ENCODE results near the gene FNDC7.

DNA sequence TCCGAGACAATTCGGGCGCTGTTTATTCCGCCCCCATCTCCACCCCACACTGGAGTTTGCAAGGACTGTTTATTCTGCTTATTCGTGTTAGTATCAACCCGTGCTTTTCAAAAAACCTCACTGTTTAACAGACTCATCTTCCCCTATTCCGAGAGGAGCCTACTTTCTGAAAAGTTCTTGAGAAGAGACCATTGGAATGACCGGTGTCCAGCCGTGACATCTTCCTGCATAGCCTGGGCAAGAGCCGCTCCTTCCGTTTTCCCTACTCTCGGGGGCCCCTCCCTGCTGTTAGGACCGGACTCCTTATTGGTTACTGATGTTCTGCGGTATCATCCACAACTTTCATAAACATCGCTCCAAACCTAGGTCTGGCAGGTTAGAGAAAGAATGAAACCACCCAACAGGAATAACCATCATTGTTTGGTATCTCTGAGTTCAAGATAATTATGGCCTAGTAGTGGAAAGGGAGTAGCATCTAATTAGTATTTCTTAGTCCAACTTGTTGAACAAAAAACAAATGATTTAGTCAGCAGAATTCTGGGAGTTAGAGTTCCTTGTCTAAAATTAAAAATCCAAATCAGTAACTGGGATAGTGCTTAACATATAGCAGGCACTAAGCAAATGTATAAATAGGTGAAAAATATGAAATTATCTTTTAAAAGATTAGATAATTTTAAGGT, 34.6 kb downstream of the FNDC7 start:
- no peak for TF ChIP-seq KDM5B (IDR thresholded peaks at IDR 0.05; ENCODE audit: insufficient replicate concordance, low read depth, low read length)
- TF ChIP-seq ZNF12 (CRISPR knock-in tag; IDR thresholded peaks at IDR 0.05) = no peak
- TF ChIP-seq ZNF224 (CRISPR knock-in tag; IDR thresholded peaks at IDR 0.05) = no peak
- TF ChIP-seq MXI1 (IDR thresholded peaks at IDR 0.05; ENCODE audit: low read depth, low read length) = no peak
- no peak for TF ChIP-seq TBL1XR1 (IDR thresholded peaks at IDR 0.05; ENCODE audit: low read length in 2 of 2)
- TF ChIP-seq, protein P1, sequence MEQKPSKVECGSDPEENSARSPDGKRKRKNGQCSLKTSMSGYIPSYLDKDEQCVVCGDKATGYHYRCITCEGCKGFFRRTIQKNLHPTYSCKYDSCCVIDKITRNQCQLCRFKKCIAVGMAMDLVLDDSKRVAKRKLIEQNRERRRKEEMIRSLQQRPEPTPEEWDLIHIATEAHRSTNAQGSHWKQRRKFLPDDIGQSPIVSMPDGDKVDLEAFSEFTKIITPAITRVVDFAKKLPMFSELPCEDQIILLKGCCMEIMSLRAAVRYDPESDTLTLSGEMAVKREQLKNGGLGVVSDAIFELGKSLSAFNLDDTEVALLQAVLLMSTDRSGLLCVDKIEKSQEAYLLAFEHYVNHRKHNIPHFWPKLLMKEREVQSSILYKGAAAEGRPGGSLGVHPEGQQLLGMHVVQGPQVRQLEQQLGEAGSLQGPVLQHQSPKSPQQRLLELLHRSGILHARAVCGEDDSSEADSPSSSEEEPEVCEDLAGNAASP (IDR thresholded peaks at IDR 0.05) = no peak
- no peak for TF ChIP-seq EP300 (IDR thresholded peaks at IDR 0.05; ENCODE audit: low read length)
- TF ChIP-seq, protein P2, sequence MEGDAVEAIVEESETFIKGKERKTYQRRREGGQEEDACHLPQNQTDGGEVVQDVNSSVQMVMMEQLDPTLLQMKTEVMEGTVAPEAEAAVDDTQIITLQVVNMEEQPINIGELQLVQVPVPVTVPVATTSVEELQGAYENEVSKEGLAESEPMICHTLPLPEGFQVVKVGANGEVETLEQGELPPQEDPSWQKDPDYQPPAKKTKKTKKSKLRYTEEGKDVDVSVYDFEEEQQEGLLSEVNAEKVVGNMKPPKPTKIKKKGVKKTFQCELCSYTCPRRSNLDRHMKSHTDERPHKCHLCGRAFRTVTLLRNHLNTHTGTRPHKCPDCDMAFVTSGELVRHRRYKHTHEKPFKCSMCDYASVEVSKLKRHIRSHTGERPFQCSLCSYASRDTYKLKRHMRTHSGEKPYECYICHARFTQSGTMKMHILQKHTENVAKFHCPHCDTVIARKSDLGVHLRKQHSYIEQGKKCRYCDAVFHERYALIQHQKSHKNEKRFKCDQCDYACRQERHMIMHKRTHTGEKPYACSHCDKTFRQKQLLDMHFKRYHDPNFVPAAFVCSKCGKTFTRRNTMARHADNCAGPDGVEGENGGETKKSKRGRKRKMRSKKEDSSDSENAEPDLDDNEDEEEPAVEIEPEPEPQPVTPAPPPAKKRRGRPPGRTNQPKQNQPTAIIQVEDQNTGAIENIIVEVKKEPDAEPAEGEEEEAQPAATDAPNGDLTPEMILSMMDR (IDR thresholded peaks at IDR 0.05 in 2 of 3, conservative IDR thresholded peaks at IDR 0.05 in 1 of 3; ENCODE audit: insufficient read depth in 2 of 3, low read depth in 1 of 3, low read length in 3 of 3) = no peak
- TF ChIP-seq MAZ (CRISPR knock-in tag; conservative IDR thresholded peaks at IDR 0.05 in 1 of 2, IDR thresholded peaks at IDR 0.05 in 1 of 2) = peak in 1 of 2 experiments; percentile 81; a peak in 3 of 4 replicates
- TF ChIP-seq, protein P3, sequence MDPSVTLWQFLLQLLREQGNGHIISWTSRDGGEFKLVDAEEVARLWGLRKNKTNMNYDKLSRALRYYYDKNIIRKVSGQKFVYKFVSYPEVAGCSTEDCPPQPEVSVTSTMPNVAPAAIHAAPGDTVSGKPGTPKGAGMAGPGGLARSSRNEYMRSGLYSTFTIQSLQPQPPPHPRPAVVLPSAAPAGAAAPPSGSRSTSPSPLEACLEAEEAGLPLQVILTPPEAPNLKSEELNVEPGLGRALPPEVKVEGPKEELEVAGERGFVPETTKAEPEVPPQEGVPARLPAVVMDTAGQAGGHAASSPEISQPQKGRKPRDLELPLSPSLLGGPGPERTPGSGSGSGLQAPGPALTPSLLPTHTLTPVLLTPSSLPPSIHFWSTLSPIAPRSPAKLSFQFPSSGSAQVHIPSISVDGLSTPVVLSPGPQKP (CRISPR knock-in tag; IDR thresholded peaks at IDR 0.05) = no peak
- no peak for TF ChIP-seq NFATC3 (IDR thresholded peaks at IDR 0.05)
- TF ChIP-seq, protein P4, sequence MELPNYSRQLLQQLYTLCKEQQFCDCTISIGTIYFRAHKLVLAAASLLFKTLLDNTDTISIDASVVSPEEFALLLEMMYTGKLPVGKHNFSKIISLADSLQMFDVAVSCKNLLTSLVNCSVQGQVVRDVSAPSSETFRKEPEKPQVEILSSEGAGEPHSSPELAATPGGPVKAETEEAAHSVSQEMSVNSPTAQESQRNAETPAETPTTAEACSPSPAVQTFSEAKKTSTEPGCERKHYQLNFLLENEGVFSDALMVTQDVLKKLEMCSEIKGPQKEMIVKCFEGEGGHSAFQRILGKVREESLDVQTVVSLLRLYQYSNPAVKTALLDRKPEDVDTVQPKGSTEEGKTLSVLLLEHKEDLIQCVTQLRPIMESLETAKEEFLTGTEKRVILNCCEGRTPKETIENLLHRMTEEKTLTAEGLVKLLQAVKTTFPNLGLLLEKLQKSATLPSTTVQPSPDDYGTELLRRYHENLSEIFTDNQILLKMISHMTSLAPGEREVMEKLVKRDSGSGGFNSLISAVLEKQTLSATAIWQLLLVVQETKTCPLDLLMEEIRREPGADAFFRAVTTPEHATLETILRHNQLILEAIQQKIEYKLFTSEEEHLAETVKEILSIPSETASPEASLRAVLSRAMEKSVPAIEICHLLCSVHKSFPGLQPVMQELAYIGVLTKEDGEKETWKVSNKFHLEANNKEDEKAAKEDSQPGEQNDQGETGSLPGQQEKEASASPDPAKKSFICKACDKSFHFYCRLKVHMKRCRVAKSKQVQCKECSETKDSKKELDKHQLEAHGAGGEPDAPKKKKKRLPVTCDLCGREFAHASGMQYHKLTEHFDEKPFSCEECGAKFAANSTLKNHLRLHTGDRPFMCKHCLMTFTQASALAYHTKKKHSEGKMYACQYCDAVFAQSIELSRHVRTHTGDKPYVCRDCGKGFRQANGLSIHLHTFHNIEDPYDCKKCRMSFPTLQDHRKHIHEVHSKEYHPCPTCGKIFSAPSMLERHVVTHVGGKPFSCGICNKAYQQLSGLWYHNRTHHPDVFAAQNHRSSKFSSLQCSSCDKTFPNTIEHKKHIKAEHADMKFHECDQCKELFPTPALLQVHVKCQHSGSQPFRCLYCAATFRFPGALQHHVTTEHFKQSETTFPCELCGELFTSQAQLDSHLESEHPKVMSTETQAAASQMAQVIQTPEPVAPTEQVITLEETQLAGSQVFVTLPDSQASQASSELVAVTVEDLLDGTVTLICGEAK (IDR thresholded peaks at IDR 0.05) = peak; percentile 63
- TF ChIP-seq, protein P4 (CRISPR knock-in tag; IDR thresholded peaks at IDR 0.05) = no peak
- TF ChIP-seq, protein P5, sequence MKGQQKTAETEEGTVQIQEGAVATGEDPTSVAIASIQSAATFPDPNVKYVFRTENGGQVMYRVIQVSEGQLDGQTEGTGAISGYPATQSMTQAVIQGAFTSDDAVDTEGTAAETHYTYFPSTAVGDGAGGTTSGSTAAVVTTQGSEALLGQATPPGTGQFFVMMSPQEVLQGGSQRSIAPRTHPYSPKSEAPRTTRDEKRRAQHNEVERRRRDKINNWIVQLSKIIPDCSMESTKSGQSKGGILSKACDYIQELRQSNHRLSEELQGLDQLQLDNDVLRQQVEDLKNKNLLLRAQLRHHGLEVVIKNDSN (CRISPR knock-in tag; IDR thresholded peaks at IDR 0.05) = no peak
